ENCODE results near the gene TFG.

GRCh38 chr3:100662113-100662823, 47.0 kb upstream of the TFG start:
- TF ChIP-seq NR2C2 (IDR thresholded peaks at IDR 0.05; ENCODE audit: borderline replicate concordance, control insufficient read depth, insufficient read length, low read depth), result no peak
- TF ChIP-seq SMC3 (IDR thresholded peaks at IDR 0.05; ENCODE audit: borderline replicate concordance, low read length), result no peak
- TF ChIP-seq POLR2AphosphoS5 (IDR thresholded peaks at IDR 0.05; ENCODE audit: low read length), result no peak
- no peak for TF ChIP-seq JUND (IDR thresholded peaks at IDR 0.05; ENCODE audit: low read depth, low read length)
